ENCODE results near the gene MS4A10.
A peak's percentile ranks its signal among the peaks of the same experiment; 100 is the strongest.
"Not testable (repeated sequence)": the region's sequence is repeated elsewhere in the genome, so short reads cannot be mapped to it uniquely, and the experiment has no call there.

The MS4A10 gene

GRCh38 chr11:60757231-60757800, 27.8 kb upstream of the MS4A10 start:
- H3K36me3 ChIP-seq (ENCODE audit: control insufficient read depth in 4 of 4, insufficient read depth in 4 of 4, low read length in 3 of 4), result no peaks in the 10 kb centered on the region
- CTCF ChIA-PET, result interaction anchor here (1.1 to 1.7 kb wide), 5 partner anchors 8 to 58 kb away, joined by 3 to 10 read pairs (median 4); partner anchors contain the start of gene MS4A8
- 95% methylated on average over 16 of the region's 19 CpGs for WGBS (ENCODE audit: insufficient coverage)
- no peaks in the 10 kb centered on the region for H3K9me3 ChIP-seq (ENCODE audit: control extremely low read depth in 1 of 5, control insufficient read depth in 4 of 5, insufficient read depth in 2 of 5, low read depth in 1 of 5, low read length in 4 of 5)
- POLR2A ChIA-PET, result no interaction called here
- no peak for DNase-seq
- no peak overlapping the region for H3K4me3 ChIP-seq (ENCODE audit: control insufficient read depth in 1 of 7, extremely low read depth in 1 of 7, insufficient read depth in 4 of 7, low read depth in 2 of 7, low read length in 6 of 7)
- H3K27ac ChIP-seq (ENCODE audit: insufficient read depth in 1 of 2, low read depth in 1 of 2, low read length in 2 of 2, poor library complexity in 1 of 2, severe bottlenecking in 2 of 2), result no peak overlapping the region
- peaks cover 0 to 5% (median 0%) of the 10 kb centered on the region in 5 experiments for H3K27me3 ChIP-seq (replicated peaks in 2 of 5; ENCODE audit: control insufficient read depth in 4 of 5, insufficient read depth in 5 of 5, low read length in 4 of 5)
- peaks cover 4 to 23% (median 16%) of the 10 kb centered on the region in 4 experiments for H3K4me1 ChIP-seq (ENCODE audit: control extremely low read depth in 1 of 4, control insufficient read depth in 4 of 4, insufficient read depth in 4 of 4, low read length in 3 of 4)

- H3K27me3 ChIP-seq (replicated peaks in 2 of 5; ENCODE audit: control insufficient read depth in 4 of 5, insufficient read depth in 5 of 5, low read length in 4 of 5); POLR2A ChIA-PET; DNase-seq; H3K9me3 ChIP-seq (ENCODE audit: control extremely low read depth in 1 of 5, control insufficient read depth in 4 of 5, insufficient read depth in 2 of 5, low read depth in 1 of 5, low read length in 4 of 5); H3K27ac ChIP-seq (ENCODE audit: insufficient read depth in 1 of 2, low read depth in 1 of 2, low read length in 2 of 2, poor library complexity in 1 of 2, severe bottlenecking in 2 of 2); H3K36me3 ChIP-seq (ENCODE audit: control insufficient read depth in 4 of 4, insufficient read depth in 4 of 4, low read length in 3 of 4); H3K4me3 ChIP-seq (ENCODE audit: control insufficient read depth in 1 of 7, extremely low read depth in 1 of 7, insufficient read depth in 4 of 7, low read depth in 2 of 7, low read length in 6 of 7): not testable (repeated sequence)
- whole genome bisulfite sequencing (ENCODE audit: insufficient coverage), result 100% methylated on average over 2 of the region's 4 CpGs
- peaks cover 4 to 23% (median 16%) of the 10 kb centered on the region in 4 experiments for H3K4me1 ChIP-seq (ENCODE audit: control extremely low read depth in 1 of 4, control insufficient read depth in 4 of 4, insufficient read depth in 4 of 4, low read length in 3 of 4)
- CTCF ChIA-PET, result interaction anchor here (1.0 to 1.3 kb wide), 2 partner anchors 8 to 140 kb away, joined by 3 read pairs; no protein-coding TSS in a partner anchor
Measured at GRCh38 chr11:60758671-60759070, 26.5 kb upstream of the MS4A10 start.

- peak; percentile 23 to 71 (median 48) for DNase-seq
- Histone ChIP-seq H3K4me1 (ENCODE audit: control extremely low read depth in 1 of 4, control insufficient read depth in 4 of 4, insufficient read depth in 4 of 4, low read length in 3 of 4) (peaks cover 4 to 23% (median 16%) of the 10 kb centered on the region in 4 experiments), H3K4me3 (ENCODE audit: control insufficient read depth in 1 of 7, extremely low read depth in 1 of 7, insufficient read depth in 4 of 7, low read depth in 2 of 7, low read length in 6 of 7) (peak overlapping the region in 1 of 7 experiments; percentile 11)
- POLR2A ChIA-PET; H3K9me3 ChIP-seq (ENCODE audit: control extremely low read depth in 1 of 5, control insufficient read depth in 4 of 5, insufficient read depth in 2 of 5, low read depth in 1 of 5, low read length in 4 of 5); H3K27ac ChIP-seq (ENCODE audit: insufficient read depth in 1 of 2, low read depth in 1 of 2, low read length in 2 of 2, poor library complexity in 1 of 2, severe bottlenecking in 2 of 2); H3K27me3 ChIP-seq (replicated peaks in 2 of 5; ENCODE audit: control insufficient read depth in 4 of 5, insufficient read depth in 5 of 5, low read length in 4 of 5); H3K36me3 ChIP-seq (ENCODE audit: control insufficient read depth in 4 of 4, insufficient read depth in 4 of 4, low read length in 3 of 4): not testable (repeated sequence)
- 88% methylated on average over 12 of the region's 22 CpGs for WGBS (ENCODE audit: insufficient coverage)
- CTCF ChIA-PET, result interaction anchor here (10.0 kb wide), 1 partner anchor 18 kb away, joined by 100 read pairs; no protein-coding TSS in a partner anchor
Measured at GRCh38 chr11:60759438-60760225, 25.5 kb upstream of the MS4A10 start.

GRCh38 chr11:60761436-60762190, 23.5 kb upstream of the MS4A10 start:
- Histone ChIP-seq H3K4me3 (ENCODE audit: control insufficient read depth in 1 of 7, extremely low read depth in 1 of 7, insufficient read depth in 4 of 7, low read depth in 2 of 7, low read length in 6 of 7) (no peak overlapping the region), H3K4me1 (ENCODE audit: control extremely low read depth in 1 of 4, control insufficient read depth in 4 of 4, insufficient read depth in 4 of 4, low read length in 3 of 4) (peaks cover 4 to 22% (median 16%) of the 10 kb centered on the region in 4 experiments), H3K36me3 (ENCODE audit: control insufficient read depth in 4 of 4, insufficient read depth in 4 of 4, low read length in 3 of 4) (no peaks in the 10 kb centered on the region), H3K9me3 (ENCODE audit: control extremely low read depth in 1 of 5, control insufficient read depth in 4 of 5, insufficient read depth in 2 of 5, low read depth in 1 of 5, low read length in 4 of 5) (no peaks in the 10 kb centered on the region), H3K27me3 (replicated peaks in 2 of 5; ENCODE audit: control insufficient read depth in 4 of 5, insufficient read depth in 5 of 5, low read length in 4 of 5) (no peaks in the 10 kb centered on the region), H3K27ac (ENCODE audit: insufficient read depth in 1 of 2, low read depth in 1 of 2, low read length in 2 of 2, poor library complexity in 1 of 2, severe bottlenecking in 2 of 2) (no peak overlapping the region)
- CTCF ChIA-PET, result interaction anchor here (1.3 to 10.0 kb wide), 5 partner anchors 11 to 53 kb away, joined by 3 to 100 read pairs (median 7); no protein-coding TSS in a partner anchor
- peak in 2 of 3 donors; percentile 19 for DNase-seq
- WGBS (ENCODE audit: insufficient coverage), result 100% methylated on average over 2 of the region's 4 CpGs
- POLR2A ChIA-PET, result no interaction called here

GRCh38 chr11:60762851-60763691, 22.1 kb upstream of the MS4A10 start:
- CTCF ChIA-PET, result interaction anchor here (0.7 to 10.0 kb wide), 16 partner anchors 8 to 497 kb away, joined by 3 to 100 read pairs (median 3); partner anchors contain the start of genes MS4A8 and TMEM132A

GRCh38 chr11:60763692-60764369, 21.3 kb upstream of the MS4A10 start:
- Histone ChIP-seq H3K27ac (ENCODE audit: insufficient read depth in 1 of 2, low read depth in 1 of 2, low read length in 2 of 2, poor library complexity in 1 of 2, severe bottlenecking in 2 of 2) (no peak overlapping the region), H3K4me3 (ENCODE audit: control insufficient read depth in 1 of 7, extremely low read depth in 1 of 7, insufficient read depth in 4 of 7, low read depth in 2 of 7, low read length in 6 of 7) (no peak overlapping the region), H3K9me3 (ENCODE audit: control extremely low read depth in 1 of 5, control insufficient read depth in 4 of 5, insufficient read depth in 2 of 5, low read depth in 1 of 5, low read length in 4 of 5) (no peaks in the 10 kb centered on the region), H3K27me3 (replicated peaks in 2 of 5; ENCODE audit: control insufficient read depth in 4 of 5, insufficient read depth in 5 of 5, low read length in 4 of 5) (peaks cover 0 to 4% (median 0%) of the 10 kb centered on the region in 5 experiments), H3K4me1 (ENCODE audit: control extremely low read depth in 1 of 4, control insufficient read depth in 4 of 4, insufficient read depth in 4 of 4, low read length in 3 of 4) (peaks cover 4 to 22% (median 14%) of the 10 kb centered on the region in 4 experiments), H3K36me3 (ENCODE audit: control insufficient read depth in 4 of 4, insufficient read depth in 4 of 4, low read length in 3 of 4) (no peaks in the 10 kb centered on the region)
- WGBS (ENCODE audit: insufficient coverage), result 93% methylated on average over 8 of the region's 11 CpGs
- CTCF ChIA-PET, result interaction anchor here (1.0 to 10.0 kb wide), 13 partner anchors 9 to 498 kb away, joined by 3 to 100 read pairs (median 4); no protein-coding TSS in a partner anchor
- POLR2A ChIA-PET, result no interaction called here
- DNase-seq, result no peak

More at GRCh38 chr11:60762851-60763691, 22.1 kb upstream of the MS4A10 start:
- H3K27ac ChIP-seq (ENCODE audit: insufficient read depth in 1 of 2, low read depth in 1 of 2, low read length in 2 of 2, poor library complexity in 1 of 2, severe bottlenecking in 2 of 2), result no peak overlapping the region
- no peaks in the 10 kb centered on the region for H3K36me3 ChIP-seq (ENCODE audit: control insufficient read depth in 4 of 4, insufficient read depth in 4 of 4, low read length in 3 of 4)
- 77% methylated on average over 11 of the region's 11 CpGs for whole genome bisulfite sequencing (ENCODE audit: insufficient coverage)
- peaks cover 0 to 4% (median 0%) of the 10 kb centered on the region in 5 experiments for H3K27me3 ChIP-seq (replicated peaks in 2 of 5; ENCODE audit: control insufficient read depth in 4 of 5, insufficient read depth in 5 of 5, low read length in 4 of 5)
- no peak overlapping the region for H3K4me3 ChIP-seq (ENCODE audit: control insufficient read depth in 1 of 7, extremely low read depth in 1 of 7, insufficient read depth in 4 of 7, low read depth in 2 of 7, low read length in 6 of 7)
- POLR2A ChIA-PET, result no interaction called here
- H3K9me3 ChIP-seq (ENCODE audit: control extremely low read depth in 1 of 5, control insufficient read depth in 4 of 5, insufficient read depth in 2 of 5, low read depth in 1 of 5, low read length in 4 of 5), result no peaks in the 10 kb centered on the region
- peak; percentile 22 to 42 (median 38) for DNase-seq
- H3K4me1 ChIP-seq (ENCODE audit: control extremely low read depth in 1 of 4, control insufficient read depth in 4 of 4, insufficient read depth in 4 of 4, low read length in 3 of 4), result peaks cover 4 to 22% (median 16%) of the 10 kb centered on the region in 4 experiments

Data from common myeloid progenitor, CD34-positive (primary cell).